Fibroblast of skin of right biceps (primary cell): ENCODE data around the gene SP5.
"Not testable (repeated sequence)": the region's sequence is repeated elsewhere in the genome, so short reads cannot be mapped to it uniquely, and the experiment has no call there.

Experiments
- DNase-seq: peaks from one replicate; pipeline ENCODE4 v3.0.0-alpha.2; 2013

SP5 gene

GRCh38 chr2:170711774-170712652 is 3.1 kb upstream of the SP5 start:
- no peak for DNase-seq

DNA sequence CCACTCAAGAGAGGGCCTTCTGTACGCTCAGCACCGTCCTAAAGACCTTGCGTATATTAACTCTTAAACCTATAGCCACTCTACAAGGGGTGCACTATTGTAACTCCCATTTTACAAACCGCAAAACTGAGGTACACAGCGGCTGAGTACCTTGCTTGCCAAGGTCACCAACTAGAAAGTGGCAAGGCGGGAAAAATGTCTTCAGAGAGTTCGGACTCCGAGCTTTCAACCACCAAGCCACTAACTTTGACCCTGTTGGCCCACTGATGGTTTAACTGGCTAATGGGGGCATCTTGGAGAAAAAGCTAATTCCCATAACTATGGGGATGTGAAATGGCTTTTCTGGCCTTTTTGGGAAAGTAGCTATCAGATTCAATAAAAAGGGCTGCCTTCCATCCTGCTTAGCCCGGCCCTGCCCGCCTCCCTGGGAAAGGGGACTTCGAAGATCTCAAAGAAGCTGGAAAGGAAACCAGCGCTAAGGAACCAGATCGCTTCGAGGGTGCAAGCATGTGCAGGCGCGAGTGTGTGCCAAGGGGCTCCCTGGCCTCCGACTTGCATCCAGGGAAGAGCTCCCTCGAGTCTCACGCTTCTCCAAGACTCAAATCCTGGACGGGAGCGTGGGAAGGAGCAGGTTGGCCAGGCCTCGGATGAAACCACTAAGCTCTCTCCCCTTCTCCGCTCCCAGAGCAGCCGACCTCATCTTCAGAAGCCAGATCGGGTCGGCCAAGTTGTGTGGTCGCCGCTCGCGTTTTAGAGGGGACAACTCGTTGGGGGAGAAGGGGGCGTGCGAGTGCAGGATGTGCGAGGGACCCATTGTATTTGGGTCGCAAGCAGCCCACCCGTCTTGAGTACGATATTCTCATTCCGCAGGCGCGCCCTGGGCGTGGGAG is 2.2 kb upstream of the SP5 start:
- DNase-seq = no peak

- DNase-seq = no peak
These were observed 1.4 kb upstream of the SP5 start for GRCh38 chr2:170713543-170714380.

GRCh38 chr2:170714381-170715061 is 616 bp upstream of the SP5 start:
- no peak for DNase-seq

DNA sequence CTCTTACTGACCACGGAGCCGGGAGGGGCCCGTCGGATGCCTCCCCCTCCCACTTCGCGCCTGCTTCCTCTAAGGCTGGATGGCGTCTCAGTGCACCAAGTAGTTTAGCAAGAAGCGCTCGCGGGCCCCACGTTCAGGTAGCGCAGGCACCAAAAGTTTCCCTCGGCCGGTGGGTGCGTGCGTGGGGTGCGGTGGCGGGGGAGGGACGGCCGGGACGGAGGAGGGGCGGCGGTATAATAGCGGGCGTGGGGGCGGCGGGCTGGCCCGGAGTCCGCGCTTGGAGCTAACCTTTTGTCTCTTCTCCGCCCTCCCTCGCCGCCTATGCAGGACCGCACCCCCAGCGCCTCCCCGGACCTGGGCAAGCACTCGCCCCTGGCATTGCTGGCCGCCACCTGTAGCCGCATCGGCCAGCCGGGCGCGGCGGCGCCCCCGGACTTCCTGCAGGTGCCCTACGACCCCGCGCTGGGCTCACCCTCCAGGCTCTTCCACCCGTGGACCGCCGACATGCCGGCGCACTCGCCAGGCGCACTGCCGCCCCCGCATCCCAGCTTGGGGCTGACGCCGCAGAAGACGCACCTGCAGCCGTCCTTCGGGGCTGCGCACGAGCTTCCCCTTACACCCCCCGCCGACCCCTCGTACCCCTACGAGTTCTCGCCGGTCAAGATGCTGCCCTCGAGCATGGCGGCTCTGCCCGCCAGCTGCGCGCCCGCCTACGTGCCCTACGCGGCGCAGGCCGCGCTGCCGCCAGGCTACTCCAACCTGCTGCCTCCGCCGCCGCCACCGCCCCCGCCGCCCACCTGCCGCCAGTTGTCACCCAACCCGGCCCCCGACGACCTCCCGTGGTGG is 1.0 kb downstream of the SP5 start:
- no peak for DNase-seq

DNA sequence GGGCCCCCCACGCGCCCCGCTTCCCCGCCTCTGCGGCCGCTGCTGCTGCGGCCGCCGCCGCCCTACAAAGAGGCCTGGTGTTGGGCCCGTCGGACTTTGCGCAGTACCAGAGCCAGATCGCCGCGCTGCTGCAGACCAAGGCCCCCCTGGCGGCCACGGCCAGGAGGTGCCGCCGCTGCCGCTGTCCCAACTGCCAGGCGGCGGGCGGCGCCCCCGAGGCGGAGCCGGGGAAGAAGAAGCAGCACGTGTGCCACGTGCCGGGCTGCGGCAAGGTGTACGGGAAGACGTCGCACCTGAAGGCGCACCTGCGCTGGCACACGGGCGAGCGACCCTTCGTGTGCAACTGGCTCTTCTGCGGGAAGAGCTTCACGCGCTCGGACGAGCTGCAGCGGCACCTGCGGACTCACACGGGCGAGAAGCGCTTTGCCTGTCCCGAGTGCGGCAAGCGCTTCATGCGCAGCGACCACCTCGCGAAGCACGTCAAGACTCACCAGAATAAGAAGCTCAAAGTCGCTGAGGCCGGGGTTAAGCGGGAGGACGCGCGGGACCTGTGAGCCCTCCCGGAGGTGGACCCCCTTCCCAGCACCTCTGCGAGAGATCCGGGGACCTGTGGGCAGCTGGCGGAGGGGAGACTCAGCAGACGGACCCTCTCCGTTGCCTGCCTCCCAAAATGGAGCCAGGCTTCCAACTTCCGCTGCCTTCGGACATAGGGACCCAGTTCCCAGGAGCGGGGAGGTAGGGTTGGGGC is 1.9 kb downstream of the SP5 start:
- DNase-seq = peak; percentile 35

DNA sequence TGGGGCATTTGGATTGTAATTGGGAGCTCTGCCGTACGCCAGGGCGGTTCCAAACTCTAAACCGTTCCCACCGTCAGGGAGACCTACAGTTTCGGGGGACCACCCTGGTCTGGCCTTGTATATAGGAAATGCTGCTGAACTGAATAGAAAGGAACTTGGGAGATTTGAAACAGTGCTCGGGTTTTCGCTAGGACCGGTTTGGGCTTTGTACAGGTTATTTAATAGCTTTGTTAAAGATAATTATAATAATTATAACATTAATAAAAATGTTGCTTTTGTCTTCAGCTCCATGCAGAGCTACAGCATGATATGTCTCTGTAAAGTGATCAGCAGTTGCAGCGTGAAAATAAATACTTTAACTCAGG is 2.4 kb downstream of the SP5 start:
- no peak for DNase-seq

GRCh38 chr2:170717991-170718589 is 3.0 kb downstream of the SP5 start:
- no peak for DNase-seq

DNA sequence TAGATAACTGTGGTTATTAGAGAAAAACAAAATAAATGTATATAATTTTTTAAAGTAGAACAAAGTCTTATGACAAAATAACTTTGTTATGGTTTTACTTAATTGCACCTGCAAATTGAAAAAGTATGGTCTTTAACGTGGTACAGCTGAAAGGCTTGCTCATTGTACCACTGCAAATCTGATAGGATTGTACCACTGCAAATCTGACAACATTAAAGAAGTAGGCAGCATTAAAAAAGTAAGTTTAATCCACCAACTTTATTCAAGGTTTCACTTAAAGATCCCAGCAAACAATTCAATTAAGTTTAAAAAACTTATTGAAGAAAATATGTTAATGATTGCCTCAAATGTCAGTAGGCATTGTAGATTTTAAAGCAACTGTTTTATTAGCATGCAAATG is 4.7 kb downstream of the SP5 start:
- DNase-seq = no peak

GRCh38 chr2:170721678-170722077 is 6.5 kb downstream of the SP5 start:
- DNase-seq = no peak

GRCh38 chr2:170722301-170722700 is 7.2 kb downstream of the SP5 start:
- no peak for DNase-seq

- DNase-seq = peak; percentile 22
These were observed 8.4 kb downstream of the SP5 start for GRCh38 chr2:170723446-170723958.

DNA sequence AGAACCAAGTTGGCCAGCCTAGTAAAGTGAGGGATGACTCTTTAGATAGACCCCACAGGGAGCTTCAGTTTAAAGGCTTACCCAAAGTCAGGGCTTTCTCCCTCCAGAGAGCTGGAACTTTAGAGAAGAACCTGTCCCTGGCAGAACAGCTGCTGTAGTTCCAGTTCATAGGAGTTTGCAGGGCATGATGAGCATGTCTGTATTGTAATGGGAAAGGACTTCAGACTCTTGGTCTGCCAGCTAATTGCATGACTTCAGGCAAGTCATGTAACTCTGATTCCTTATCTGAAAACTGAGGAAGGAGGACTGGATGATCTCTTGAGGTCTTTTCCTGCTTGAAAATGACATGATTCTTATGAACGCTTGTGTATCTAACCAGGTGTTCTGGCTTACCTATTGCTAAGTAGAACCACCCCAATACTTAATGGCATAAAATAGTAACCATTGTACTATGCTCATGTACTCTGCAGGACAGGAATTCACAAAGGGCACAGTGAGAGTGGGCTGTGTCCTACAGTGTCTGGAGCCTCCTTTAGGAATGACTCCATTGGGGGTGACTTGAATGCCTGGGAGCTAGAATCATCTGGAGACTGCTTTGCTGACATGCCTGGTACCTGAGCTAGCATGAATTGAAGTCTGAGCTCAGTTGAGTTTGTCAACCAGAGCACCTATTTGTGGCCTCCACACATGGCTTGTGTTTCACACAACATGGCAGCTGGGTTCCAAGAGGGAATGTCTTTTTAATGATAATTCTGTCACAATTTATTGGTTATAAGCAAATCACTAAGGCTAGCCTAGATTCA is 18.9 kb downstream of the SP5 start:
- DNase-seq = no peak

DNA sequence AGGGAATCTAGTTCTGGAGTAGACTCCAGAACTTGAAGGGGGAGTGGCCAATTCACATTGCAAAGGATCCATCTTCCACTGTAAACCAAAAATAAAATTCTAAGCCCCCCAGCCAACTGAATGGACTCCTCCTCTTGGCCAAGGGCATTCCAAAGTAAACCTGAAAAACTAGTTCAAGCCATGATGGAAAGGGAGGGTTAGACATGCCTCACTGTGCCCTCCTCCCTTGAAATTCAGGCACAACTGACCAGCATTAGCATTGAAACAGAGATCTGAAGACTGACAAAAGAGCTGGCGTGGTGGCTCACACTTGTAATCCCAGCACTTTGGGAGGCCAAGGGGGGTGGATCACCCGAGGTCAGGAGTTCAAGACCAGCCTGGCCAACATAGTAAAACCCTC is 19.5 kb downstream of the SP5 start:
- DNase-seq = not testable (repeated sequence)

DNA sequence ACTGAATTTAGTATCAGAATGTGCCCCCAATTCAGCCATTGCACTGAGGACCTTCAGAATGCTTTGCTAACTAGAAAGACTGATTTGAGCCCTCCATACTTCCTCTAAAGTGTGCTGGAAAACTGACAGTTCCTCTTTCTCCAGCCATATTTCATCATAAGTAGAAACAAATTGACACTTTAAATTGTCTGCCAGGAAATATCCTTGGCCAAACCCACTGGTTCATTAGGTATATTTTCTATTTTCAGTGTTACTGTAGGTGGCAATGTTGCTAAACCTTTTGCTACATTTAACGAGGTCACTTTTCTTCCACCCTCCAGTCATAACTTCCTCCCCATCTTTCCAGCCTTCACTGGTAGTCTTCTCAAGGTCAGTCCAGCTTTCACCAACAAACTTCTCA is 21.5 kb downstream of the SP5 start:
- DNase-seq = no peak

GRCh38 chr2:170737406-170737805 is 22.3 kb downstream of the SP5 start:
- DNase-seq = no peak

- DNase-seq = no peak
These were observed 22.7 kb downstream of the SP5 start for GRCh38 chr2:170737821-170738220.

DNA sequence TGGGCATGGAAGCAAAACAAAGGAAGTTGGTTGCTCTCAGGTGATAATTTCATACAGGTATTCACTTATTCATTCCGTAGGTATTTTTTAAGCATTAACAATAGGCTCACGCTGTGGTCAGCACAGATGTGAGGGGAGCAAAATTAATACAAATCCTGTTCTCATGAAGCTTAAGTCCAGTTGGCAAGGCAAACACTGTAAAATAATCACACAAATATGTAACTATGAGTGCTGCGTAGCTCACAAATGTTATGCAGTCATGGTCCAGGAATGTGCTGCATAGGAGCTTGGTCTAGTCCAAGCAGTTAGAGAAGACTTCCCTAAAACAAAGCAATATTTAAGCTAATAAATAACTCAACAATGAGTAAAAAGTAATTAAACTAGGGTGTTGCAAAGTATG is 23.9 kb downstream of the SP5 start:
- DNase-seq = peak; percentile 94

GRCh38 chr2:170739507-170740046 is 24.4 kb downstream of the SP5 start:
- no peak for DNase-seq
